Right renal pelvis (tissue), 4 donors: ENCODE measurements around the gene GPR17. TPM values are rescaled to one million over a fixed set of nuclear protein-coding genes. Genes with fewer than 3 reads are reported as not detected.
A peak's percentile ranks its signal among the peaks of the same experiment; 100 is the strongest.

Source experiments
- DNase-seq, 4 donors: peaks; one replicate each; pipeline ENCODE4 v3.0.0-alpha.2; 2013; ENCODE audit warnings: low read depth in 4 of 4, low spot score in 3 of 4, missing footprints in 1 of 4
- polyA plus RNA-seq, 4 donors: library from polyadenylated mRNA; unstranded; fragments of 120-200 nt; gene quantifications; one replicate each; pipeline ENCODE4 v1.2.1, GENCODE V29; 2013; ENCODE audit not compliant: insufficient read length in 4 of 4

The GPR17 gene
- polyA plus RNA-seq, 4 donors = 0.69 to 2.5 (median 1.2) TPM

DNA sequence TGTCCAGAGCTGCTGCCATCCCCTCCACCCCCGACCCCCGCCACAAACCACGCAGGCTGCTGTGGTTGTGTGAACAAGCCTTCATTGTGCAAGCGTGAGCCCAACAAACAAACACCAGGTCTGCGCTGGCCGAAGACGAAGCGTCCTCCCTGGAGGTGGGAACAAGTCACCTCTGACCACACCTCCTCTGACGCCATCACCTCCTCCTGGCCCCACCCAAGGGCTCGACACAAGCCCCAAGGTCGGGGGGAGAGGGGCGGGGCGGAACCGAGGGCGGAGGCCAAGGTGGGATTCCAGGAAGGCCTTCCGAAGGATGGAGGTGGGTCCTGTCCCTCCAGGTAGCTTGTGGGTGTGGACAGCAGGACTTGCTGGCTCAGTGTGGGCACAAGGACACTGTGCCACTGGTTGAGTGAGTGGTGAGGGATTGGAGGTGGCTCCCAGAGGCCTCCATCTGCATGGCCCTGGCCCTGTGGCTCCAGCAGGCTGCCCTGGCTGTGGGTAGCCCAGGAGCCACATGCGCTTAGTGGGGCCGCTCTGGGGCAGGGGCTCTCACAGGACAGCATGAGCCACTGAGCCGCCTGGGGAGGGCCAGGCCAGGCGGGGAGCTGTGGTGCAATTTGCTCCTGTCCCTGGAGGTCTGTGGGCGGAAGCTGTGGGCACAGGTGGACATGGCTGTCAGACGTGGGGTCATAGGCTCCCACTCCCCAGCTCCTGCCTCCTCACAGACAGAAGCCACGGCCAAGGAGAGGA is 7.4 kb upstream of the GPR17 start:
- DNase-seq = no peak

DNA sequence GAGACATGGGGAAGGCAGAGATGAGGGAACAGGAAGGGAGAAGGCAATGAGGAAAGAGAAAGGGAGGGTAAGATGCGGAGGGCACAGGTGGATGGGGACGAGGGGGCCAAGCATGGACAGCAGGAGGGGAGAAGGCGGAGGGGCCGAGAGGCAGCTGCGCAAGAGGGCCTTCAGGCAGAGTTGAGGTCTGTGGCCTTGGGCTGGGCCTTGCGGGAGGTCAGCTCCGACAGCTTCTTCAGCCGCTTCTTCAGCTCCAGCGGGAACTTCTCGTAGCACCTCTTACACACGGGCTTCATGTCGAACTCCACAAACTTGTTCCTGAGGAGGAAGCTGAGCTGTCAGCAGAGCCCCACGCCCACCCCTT is 6.9 kb upstream of the GPR17 start:
- no peak for DNase-seq

DNA sequence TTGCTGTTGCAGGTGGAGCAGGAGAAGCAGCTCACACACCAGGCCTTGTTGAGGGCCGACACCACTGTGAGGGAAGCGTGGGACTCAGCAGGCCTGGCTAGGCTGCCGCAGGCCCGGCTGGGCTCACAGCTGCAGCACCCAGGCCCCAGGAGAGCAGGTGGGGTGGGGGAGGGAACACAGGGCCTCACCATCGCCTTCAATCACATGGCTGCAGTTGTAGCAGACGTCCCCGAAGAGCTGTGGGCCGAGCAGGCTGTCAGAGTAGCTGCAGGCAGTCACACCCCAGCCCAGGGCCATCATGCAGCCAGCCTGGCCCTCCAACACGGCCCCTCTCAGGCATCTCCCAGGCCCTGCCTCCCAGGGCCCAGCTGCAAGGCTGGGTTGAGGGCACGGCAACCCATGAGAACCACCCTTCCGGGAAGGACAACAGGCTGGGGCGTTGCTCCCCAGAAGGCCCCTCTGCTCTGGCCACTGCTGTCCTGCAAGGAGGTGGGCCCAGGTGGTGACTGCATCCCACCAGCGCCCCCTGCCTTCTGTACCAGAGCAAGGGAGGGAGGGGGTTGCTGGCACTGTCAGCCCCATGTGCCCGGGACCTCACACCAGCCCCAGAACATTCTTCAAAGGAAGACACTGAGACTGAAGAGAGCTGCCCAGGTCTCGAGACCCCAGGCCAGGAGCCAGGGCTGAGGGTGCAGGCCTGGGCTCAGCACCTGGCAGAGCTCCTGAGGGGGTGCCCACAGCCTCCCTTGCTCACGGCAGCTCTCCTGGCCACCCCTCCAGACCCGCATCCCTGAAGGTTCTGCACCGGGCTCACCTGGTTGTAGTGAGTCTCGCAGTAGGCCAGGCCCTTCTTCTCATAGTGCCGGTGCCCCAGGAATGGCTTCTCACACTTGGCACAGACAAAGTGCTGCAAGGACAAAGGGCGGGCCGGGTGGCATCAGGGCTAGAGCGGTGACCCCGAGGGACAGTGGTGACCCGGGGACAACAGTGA is 5.6 kb upstream of the GPR17 start:
- no peak for DNase-seq

DNA sequence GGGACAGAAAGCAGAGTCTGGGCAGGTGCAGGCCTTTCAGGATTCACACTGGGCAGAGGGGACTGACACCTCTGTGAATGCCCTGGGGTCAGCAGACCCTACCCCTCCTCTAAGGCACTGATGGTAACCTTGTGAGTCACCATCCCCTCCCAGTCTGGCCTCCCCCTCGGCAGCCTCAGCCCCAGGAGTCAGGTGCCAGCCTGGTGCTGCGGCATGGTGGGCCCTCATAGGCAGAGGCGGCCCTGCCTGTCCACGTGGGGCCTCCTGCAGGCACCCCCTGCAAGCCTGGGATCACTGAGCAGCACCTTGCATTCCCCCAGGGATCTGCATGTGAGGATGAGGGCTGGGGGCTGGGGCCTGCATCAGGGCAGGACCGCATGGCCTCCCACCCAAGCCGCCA is 4.8 kb upstream of the GPR17 start:
- DNase-seq = no peak

DNA sequence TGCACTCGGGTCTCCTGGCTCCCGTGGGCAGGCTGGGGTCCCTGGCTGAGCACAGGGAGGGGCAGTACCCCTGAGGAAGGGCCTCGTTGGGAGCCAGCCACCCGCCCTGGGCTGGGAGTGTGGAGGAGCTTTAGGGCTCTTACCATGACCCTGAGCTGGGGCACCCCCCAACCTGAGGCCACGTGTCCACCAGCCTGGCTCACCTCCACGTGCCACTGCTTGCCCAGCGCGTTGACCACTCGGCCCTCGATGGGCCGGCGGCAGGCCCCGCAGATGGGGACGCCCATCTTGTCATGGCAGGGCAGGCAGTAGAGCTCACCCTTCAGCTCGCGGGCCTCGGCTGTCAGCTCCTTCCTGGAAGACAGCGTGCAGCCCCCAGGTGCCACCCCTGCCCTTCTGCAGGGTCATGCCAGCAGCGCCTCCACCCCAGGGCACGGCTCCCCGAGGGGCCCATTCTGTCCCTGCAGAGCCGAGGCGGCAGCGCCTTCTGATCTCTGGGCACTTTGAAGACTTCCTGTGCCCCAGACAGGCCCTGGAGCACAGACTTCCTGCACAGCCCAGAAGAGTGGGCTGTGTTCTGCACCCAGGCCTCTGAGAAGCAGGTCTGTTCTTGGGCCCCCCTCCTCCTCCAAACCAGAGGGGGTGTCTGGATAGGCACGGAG is 4.0 kb upstream of the GPR17 start:
- DNase-seq = no peak

- DNase-seq = no peak
Observed at GRCh38 chr2:127642706-127643438, 3.1 kb upstream of the GPR17 start.

DNA sequence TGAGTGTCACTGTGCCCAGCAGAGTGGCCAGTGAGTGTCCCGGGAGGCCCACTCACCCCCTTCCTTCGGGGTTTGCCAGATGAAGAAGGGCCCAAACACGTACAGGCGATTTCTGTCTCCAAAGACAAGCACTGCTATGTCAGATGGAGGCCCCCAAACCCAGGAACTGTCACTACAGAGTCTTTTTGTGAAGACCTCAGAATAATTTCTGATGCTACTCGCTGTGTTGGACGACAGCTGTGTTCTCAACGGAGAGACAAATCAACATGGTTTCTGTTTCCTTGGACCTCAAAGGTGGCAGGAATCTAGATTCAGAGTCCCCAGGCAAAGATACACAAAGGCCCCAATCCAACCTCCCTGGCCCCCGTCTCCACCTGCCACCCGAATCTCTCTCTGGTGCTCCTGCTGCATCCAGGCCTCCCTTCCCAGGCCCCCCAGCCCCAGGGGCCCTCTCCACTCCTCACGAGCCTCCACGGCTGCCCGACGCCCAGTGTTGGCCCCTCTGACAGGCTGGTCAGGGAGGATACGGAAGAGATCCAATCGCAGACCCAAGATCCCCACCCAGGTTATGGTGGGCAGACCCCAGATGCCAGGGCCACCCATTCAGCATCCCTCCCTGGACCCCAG is 2.4 kb upstream of the GPR17 start:
- DNase-seq = no peak

DNA sequence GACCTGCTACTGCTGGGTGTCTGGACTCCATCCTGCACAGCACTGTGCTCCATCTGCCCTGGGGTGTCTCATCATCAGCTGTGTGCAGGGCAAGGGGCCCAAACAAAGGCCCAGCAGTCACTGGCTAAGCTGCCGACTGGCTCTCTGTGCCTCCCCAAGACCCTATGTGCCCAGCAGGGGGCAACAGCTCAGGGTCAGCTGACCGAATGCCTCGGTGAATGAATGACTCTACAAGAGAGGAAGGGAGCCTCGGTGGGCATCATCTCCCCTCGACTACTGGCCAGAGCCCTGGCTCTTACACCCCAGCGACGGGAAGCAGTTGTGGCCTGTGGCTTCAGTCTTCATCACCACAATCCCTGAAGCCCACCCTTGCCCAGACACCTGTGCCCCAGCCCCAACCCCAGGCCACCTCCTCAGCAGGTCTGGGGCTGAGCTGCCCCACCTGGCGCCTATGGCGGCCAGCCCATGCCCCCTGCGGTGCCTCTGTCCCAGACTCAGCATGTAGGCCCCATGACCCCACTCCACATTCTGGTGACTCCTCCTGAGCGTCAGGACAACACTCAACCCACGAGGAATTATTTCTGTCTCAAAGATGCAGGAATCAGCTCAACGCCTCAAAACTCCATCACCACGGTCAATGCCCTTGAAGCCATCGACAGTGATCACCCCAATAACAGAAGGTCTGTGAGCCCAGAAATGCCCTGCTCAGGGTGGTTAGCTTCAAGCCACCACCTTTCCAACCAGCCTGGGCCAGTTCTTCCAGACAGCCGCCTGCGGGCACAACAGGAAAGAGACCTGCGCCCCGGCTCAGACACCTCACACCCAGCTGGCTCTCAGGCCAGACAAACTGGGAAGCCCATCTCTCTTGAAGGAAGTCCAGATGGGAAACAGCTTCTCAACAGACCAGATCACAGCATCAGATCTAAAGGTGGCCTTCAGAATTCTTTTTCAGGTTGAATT is 1.6 kb upstream of the GPR17 start:
- no peak for DNase-seq

- DNase-seq = no peak
Observed at GRCh38 chr2:127645026-127645394, 943 bp upstream of the GPR17 start.

- DNase-seq = no peak
Observed at GRCh38 chr2:127646487-127647241, 711 bp downstream of the GPR17 start.

DNA sequence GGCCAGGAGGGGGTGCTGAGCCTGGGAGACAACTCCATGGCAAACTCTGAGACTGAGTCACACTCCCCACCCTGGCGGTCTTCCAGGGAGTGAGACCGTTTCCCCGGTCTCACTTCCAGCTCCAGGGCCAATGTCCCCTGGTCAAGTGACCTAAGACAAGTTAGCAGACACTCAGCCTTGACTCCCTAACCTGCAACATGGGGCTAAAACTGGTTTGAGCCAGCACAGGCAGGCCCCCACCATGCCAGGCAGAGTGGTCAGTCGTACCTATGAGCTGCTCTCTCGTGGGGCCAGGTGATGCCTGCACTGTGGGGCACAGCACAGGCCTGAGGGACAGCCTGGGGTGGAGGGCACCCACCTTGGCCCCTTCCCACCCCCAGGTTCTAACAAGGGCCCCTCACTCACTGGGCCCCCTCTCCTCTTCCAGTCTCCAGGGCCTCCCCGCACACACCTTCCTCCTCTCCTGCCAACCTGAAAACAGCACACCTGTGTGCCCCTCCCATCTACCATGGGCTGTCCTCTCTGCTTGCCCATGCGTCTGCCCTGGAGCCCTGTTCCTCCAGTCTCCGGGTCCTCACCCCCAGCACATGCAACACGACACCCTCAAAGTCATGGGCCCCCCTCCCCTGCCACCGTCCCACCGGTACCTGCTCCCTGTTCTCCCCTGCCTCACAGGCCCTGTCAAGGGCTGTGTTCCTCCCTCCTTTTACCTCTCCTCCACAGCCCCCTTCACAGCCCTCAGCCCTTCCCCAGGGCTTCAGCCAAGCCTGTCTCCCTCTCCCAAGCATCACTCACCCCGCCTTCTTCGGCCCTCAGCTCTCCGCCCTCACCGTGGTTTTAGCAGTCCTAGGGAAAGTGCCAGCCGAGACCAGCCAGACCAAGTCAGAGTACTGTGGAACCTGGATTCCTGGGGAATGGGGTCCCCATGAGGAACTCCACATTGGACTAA is 1.6 kb downstream of the GPR17 start:
- DNase-seq = no peak

- no peak for DNase-seq
Observed at GRCh38 chr2:127648321-127648720, 2.4 kb downstream of the GPR17 start.

- no peak for DNase-seq
Observed at GRCh38 chr2:127649100-127649611, 3.2 kb downstream of the GPR17 start.

DNA sequence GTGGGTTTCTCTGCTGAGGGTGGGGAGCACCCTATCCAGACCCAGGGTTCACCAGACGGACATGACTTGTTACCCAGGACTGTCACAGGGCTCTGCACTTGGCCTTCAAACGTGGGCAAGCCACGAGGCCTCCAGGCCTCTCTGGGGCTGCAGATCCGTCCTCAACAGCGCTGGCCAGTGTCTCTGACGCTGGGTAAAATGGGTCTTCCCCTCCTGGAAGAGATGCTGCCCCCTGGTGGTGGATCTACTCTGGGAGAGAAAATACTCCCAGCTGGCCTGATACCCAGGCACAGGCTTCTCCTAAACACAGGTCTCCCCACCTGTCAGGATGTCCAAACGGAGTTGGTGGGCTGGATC is 3.7 kb downstream of the GPR17 start:
- DNase-seq = peak in 3 of 4 donors; percentile 60 to 62 (median 61)

DNA sequence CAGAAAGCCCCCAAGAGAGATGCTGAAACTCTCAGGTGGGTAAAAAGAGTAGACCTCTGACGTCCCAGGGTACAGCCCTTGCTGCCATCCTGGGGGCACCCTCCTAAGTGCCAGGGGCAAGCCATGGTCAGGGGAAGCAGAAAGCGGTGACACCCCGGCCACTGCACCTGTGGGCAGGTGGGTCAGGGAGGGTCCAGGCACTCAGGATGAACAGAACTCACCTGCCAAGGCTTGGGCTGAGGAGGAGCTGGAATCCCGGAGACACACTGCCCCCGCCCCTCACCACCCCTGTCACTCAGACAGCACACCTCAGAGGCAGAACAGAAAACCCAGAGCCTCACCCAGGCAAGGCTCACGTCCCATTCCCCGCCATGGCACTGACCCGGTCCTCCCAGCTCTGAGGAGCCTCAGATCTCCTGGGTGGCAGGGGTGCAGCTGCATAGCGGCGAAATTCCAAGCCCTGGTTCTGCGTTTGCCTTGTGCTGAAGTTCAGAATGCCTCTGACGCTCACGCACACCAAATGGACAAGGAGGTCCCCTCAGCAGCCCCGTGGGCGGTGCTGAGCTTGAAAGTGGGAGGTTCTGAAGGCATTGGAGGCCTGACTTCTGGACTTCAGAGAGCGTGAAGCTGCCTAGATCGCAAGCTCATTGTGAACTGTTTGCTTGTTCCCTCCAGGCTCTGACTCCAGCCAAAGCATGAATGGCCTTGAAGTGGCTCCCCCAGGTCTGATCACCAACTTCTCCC is 4.3 kb downstream of the GPR17 start:
- no peak for DNase-seq

DNA sequence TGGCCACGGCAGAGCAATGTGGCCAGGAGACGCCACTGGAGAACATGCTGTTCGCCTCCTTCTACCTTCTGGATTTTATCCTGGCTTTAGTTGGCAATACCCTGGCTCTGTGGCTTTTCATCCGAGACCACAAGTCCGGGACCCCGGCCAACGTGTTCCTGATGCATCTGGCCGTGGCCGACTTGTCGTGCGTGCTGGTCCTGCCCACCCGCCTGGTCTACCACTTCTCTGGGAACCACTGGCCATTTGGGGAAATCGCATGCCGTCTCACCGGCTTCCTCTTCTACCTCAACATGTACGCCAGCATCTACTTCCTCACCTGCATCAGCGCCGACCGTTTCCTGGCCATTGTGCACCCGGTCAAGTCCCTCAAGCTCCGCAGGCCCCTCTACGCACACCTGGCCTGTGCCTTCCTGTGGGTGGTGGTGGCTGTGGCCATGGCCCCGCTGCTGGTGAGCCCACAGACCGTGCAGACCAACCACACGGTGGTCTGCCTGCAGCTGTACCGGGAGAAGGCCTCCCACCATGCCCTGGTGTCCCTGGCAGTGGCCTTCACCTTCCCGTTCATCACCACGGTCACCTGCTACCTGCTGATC is 4.9 kb downstream of the GPR17 start:
- no peak for DNase-seq
